Omental fat pad (tissue), 4 donors: ENCODE data around the gene CCSAP. TPM values are rescaled to one million over a fixed set of nuclear protein-coding genes. Genes with fewer than 3 reads are reported as not detected.
"Not testable (repeated sequence)": the region's sequence is repeated elsewhere in the genome, so short reads cannot be mapped to it uniquely, and the experiment has no call there.

Experiments
- ATAC-seq: fragments of 150-250 bp; one replicate; pipeline ENCODE4 v1.9.1; 2016; ENCODE audit warnings: mild to moderate bottlenecking, moderate library complexity; ENCODE audit not compliant: low FRiP score
- DNase-seq: peaks from one replicate; pipeline ENCODE4 v3.0.0-alpha.2; 2019; ENCODE audit warnings: low spot score
- total RNA-seq, 4 donors: library from RNA; depleted of rRNA; stranded (reverse); fragments of >200 nt; gene quantifications; one replicate each; pipeline ENCODE4 v1.1.0, GENCODE V29; 2016
- TF ChIP-seq, protein P1 (sequence below), 3 donors: fragments of 450-650 bp; IDR thresholded peaks; one replicate each; pipeline ENCODE4 v1.5.1; 2016 to 2017; ENCODE audit warnings: antibody characterized with exemption in 3 of 3, mild to moderate bottlenecking in 3 of 3, moderate library complexity in 2 of 3

Gene CCSAP
- total RNA-seq, 4 donors from 2014 or later: 2.5 to 6.0 (median 4.4) TPM

GRCh38 chr1:229339520-229339919 is 3.3 kb downstream of the CCSAP start:
- DNase-seq: no peak
- no peak for ATAC-seq
- TF ChIP-seq, protein P1, sequence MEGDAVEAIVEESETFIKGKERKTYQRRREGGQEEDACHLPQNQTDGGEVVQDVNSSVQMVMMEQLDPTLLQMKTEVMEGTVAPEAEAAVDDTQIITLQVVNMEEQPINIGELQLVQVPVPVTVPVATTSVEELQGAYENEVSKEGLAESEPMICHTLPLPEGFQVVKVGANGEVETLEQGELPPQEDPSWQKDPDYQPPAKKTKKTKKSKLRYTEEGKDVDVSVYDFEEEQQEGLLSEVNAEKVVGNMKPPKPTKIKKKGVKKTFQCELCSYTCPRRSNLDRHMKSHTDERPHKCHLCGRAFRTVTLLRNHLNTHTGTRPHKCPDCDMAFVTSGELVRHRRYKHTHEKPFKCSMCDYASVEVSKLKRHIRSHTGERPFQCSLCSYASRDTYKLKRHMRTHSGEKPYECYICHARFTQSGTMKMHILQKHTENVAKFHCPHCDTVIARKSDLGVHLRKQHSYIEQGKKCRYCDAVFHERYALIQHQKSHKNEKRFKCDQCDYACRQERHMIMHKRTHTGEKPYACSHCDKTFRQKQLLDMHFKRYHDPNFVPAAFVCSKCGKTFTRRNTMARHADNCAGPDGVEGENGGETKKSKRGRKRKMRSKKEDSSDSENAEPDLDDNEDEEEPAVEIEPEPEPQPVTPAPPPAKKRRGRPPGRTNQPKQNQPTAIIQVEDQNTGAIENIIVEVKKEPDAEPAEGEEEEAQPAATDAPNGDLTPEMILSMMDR (IDR thresholded peaks at IDR 0.05): no peak

DNA sequence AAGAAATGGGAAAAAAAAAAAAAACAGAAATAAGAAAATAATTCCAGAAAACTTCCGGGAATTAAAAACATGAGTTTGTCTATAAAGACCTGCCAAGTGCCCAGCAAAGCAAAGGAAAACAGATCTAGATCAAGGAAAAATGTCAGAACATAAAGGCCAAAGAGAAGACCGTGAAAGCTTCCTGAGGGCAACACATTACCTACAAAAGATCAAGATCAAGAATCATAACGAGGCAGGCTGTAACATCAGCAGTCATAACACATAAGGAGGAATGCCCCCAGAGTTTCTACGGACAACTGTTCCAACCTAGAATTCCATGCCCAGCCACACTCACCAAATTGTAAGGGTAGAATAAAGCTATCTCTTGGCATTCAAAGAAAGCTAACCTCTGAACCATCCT is 3.8 kb downstream of the CCSAP start:
- DNase-seq: no peak
- TF ChIP-seq, protein P1 (IDR thresholded peaks at IDR 0.05): no peak
- no peak for ATAC-seq

DNA sequence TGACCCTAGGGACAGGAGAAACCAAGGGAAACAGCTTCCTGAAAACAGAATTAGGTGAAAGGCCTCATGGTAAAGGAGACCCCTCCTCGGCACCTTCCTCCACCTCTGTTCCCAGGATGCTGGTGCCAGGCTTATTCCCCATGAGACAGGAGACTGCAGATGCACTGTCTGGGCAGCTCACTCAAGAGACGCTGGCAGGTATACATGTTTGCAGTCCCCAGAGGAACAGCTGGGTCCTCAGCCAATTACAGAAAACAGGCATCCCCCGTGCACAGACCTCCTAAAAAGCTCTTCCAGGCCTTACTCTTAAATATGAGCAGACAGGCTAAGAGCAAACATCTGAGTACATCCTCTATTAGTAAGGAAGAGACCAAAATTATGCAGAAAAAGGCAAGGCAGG is 6.5 kb downstream of the CCSAP start:
- ATAC-seq (no peak), DNase-seq (no peak)
- TF ChIP-seq, protein P1 (IDR thresholded peaks at IDR 0.05): no peak

- TF ChIP-seq, protein P1 (IDR thresholded peaks at IDR 0.05): no peak
- no peak for ATAC-seq
- no peak for DNase-seq
Measured at GRCh38 chr1:229334716-229335115, 8.1 kb downstream of the CCSAP start.

GRCh38 chr1:229334269-229334668 is 8.6 kb downstream of the CCSAP start:
- ATAC-seq: no peak
- TF ChIP-seq, protein P1 (IDR thresholded peaks at IDR 0.05): no peak

DNA sequence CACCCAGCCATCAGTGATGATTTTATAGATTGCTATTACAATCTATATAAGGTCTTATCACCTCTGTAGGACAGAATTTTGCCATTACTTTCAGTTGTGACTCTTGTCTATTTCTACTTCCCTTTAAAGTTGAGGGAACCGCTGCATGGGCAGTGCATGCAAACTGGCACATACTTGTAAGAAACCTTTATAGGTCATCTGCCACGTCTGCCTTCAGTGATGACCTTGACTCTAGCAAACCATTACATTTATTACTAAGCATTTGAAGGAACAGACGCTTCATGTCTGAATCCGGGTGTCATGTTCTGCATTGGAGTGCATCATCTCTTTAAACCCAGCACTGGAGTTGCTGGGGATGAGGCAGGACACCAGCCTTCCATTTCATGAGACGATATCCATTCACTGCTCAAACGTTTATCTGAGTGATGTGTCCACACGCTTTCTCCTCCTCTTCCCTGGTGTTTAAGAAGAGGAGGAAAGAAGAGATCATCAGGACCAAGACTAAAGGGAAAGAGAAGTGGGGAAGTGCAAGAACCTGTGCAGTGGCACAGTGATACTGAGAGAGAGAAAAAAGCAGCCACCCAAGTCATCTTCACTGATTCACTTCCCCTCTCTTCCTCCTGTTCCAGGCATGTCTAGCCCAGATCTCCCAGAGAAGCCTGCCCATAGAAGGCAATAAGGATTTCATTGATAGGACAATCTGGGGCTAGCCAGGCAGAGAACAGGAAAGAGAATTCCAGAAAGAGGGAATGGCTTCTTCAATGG is 14.1 kb downstream of the CCSAP start:
- DNase-seq (no peak), ATAC-seq (no peak)

More at GRCh38 chr1:229334269-229334668, 8.6 kb downstream of the CCSAP start:
- no peak for DNase-seq

GRCh38 chr1:229327765-229328164 is 15.1 kb downstream of the CCSAP start:
- ATAC-seq, DNase-seq: not testable (repeated sequence)

More for the DNA sequence above, 14.1 kb downstream of the CCSAP start:
- TF ChIP-seq, protein P1 (IDR thresholded peaks at IDR 0.05): no peak
